ENCODE measurements around the gene C11orf42.

Gene C11orf42

DNA sequence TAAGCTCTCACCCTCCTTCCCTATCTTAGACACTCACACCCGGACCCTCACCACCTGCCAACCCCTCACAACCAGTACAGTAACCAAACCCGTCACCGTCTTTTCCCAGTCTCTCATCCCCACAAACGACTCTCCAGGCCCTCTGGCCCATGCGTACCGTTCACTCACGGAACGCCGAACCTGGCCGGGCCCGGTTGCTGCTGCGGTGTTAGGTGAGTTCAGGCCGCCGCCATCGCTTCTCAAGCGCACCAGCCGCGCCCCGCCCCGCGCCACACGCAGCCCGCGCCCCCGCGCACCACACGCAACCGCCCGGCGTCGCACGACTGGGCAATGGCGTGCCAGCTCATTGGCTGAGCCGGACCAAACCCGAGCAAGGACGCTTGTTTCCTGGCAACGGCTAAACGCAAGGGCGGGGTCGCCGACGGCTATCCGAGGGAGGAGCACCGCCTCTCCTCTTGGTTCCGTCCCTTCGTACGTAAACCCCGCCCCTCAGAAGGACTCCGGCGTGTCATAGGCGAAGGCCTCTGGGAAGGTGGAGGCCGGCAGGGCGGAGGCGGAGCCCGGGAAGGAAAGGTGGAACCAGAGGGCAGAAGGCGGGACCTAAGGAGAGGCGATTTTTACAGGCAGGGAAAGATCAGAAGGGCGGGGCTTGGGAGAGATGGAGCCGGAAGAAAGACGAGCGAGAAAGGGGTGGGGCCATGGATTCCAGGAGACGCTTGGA lies 29.2 kb downstream of the C11orf42 start, which contains the start of gene FHIP1B (continued):
- TF ChIP-seq ZNF133 (tag by site-specific recombination; IDR thresholded peaks at IDR 0.05) = no peak
- no peak for TF ChIP-seq ZNF174 (tag by site-specific recombination; IDR thresholded peaks at IDR 0.05)
- TF ChIP-seq ZNF623 (tag by site-specific recombination; IDR thresholded peaks at IDR 0.05) = no peak
- TF ChIP-seq, protein P1, sequence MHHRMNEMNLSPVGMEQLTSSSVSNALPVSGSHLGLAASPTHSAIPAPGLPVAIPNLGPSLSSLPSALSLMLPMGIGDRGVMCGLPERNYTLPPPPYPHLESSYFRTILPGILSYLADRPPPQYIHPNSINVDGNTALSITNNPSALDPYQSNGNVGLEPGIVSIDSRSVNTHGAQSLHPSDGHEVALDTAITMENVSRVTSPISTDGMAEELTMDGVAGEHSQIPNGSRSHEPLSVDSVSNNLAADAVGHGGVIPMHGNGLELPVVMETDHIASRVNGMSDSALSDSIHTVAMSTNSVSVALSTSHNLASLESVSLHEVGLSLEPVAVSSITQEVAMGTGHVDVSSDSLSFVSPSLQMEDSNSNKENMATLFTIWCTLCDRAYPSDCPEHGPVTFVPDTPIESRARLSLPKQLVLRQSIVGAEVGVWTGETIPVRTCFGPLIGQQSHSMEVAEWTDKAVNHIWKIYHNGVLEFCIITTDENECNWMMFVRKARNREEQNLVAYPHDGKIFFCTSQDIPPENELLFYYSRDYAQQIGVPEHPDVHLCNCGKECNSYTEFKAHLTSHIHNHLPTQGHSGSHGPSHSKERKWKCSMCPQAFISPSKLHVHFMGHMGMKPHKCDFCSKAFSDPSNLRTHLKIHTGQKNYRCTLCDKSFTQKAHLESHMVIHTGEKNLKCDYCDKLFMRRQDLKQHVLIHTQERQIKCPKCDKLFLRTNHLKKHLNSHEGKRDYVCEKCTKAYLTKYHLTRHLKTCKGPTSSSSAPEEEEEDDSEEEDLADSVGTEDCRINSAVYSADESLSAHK (tag by site-specific recombination; IDR thresholded peaks at IDR 0.05) = no peak
- TF ChIP-seq, protein P2, sequence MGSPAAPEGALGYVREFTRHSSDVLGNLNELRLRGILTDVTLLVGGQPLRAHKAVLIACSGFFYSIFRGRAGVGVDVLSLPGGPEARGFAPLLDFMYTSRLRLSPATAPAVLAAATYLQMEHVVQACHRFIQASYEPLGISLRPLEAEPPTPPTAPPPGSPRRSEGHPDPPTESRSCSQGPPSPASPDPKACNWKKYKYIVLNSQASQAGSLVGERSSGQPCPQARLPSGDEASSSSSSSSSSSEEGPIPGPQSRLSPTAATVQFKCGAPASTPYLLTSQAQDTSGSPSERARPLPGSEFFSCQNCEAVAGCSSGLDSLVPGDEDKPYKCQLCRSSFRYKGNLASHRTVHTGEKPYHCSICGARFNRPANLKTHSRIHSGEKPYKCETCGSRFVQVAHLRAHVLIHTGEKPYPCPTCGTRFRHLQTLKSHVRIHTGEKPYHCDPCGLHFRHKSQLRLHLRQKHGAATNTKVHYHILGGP (tag by site-specific recombination; IDR thresholded peaks at IDR 0.05) = no peak
- no peak for TF ChIP-seq ZEB2 (tag by site-specific recombination; IDR thresholded peaks at IDR 0.05)
- no peak for TF ChIP-seq ZFP69B (tag by site-specific recombination; IDR thresholded peaks at IDR 0.05)
- TF ChIP-seq ZNF549 (tag by site-specific recombination; IDR thresholded peaks at IDR 0.05) = no peak
- TF ChIP-seq, protein P3, sequence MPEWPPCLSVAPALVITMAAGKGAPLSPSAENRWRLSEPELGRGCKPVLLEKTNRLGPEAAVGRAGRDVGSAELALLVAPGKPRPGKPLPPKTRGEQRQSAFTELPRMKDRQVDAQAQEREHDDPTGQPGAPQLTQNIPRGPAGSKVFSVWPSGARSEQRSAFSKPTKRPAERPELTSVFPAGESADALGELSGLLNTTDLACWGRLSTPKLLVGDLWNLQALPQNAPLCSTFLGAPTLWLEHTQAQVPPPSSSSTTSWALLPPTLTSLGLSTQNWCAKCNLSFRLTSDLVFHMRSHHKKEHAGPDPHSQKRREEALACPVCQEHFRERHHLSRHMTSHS (tag by site-specific recombination; IDR thresholded peaks at IDR 0.05) = no peak
- no peak for TF ChIP-seq ZNF114 (tag by site-specific recombination; IDR thresholded peaks at IDR 0.05)
- peak; percentile 61 for TF ChIP-seq ZNF843 (tag by site-specific recombination; IDR thresholded peaks at IDR 0.05)
- no peak for TF ChIP-seq ZNF677 (tag by site-specific recombination; IDR thresholded peaks at IDR 0.05)
- TF ChIP-seq ZSCAN30 (tag by site-specific recombination; IDR thresholded peaks at IDR 0.05) = no peak
- 0 out of 2 replicates have a peak, but pooled peaks have one; percentile 43 for TF ChIP-seq ZNF629 (tag by site-specific recombination; IDR thresholded peaks at IDR 0.05)
- TF ChIP-seq, protein P4, sequence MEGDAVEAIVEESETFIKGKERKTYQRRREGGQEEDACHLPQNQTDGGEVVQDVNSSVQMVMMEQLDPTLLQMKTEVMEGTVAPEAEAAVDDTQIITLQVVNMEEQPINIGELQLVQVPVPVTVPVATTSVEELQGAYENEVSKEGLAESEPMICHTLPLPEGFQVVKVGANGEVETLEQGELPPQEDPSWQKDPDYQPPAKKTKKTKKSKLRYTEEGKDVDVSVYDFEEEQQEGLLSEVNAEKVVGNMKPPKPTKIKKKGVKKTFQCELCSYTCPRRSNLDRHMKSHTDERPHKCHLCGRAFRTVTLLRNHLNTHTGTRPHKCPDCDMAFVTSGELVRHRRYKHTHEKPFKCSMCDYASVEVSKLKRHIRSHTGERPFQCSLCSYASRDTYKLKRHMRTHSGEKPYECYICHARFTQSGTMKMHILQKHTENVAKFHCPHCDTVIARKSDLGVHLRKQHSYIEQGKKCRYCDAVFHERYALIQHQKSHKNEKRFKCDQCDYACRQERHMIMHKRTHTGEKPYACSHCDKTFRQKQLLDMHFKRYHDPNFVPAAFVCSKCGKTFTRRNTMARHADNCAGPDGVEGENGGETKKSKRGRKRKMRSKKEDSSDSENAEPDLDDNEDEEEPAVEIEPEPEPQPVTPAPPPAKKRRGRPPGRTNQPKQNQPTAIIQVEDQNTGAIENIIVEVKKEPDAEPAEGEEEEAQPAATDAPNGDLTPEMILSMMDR (tag by site-specific recombination; IDR thresholded peaks at IDR 0.05) = no peak
- TF ChIP-seq ZNF311 (tag by site-specific recombination; IDR thresholded peaks at IDR 0.05; ENCODE audit: borderline replicate concordance) = no peak
- no peak for TF ChIP-seq ZNF140 (tag by site-specific recombination; IDR thresholded peaks at IDR 0.05)
- TF ChIP-seq ZNF202 (tag by site-specific recombination; IDR thresholded peaks at IDR 0.05; ENCODE audit: borderline replicate concordance) = no peak
- peak; percentile 75 for TF ChIP-seq YY2 (tag by site-specific recombination; IDR thresholded peaks at IDR 0.05)
- TF ChIP-seq, protein P5, sequence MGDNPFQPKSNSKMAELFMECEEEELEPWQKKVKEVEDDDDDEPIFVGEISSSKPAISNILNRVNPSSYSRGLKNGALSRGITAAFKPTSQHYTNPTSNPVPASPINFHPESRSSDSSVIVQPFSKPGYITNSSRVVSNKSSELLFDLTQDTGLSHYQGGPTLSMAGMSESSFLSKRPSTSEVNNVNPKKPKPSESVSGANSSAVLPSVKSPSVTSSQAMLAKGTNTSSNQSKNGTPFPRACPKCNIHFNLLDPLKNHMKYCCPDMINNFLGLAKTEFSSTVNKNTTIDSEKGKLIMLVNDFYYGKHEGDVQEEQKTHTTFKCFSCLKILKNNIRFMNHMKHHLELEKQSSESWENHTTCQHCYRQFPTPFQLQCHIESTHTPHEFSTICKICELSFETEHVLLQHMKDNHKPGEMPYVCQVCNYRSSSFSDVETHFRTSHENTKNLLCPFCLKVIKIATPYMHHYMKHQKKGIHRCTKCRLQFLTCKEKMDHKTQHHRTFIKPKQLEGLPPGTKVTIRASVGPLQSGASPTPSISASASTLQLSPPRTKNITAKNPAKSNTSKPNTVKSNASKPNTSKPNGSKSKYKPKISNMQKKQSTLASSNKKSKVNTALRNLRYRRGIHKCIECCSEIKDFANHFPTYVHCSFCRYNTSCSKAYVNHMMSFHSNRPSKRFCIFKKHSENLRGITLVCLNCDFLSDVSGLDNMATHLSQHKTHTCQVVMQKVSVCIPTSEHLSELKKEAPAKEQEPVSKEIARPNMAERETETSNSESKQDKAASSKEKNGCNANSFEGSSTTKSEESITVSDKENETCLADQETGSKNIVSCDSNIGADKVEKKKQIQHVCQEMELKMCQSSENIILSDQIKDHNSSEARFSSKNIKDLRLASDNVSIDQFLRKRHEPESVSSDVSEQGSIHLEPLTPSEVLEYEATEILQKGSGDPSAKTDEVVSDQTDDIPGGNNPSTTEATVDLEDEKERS (tag by site-specific recombination; IDR thresholded peaks at IDR 0.05) = no peak
- TF ChIP-seq, protein P6, sequence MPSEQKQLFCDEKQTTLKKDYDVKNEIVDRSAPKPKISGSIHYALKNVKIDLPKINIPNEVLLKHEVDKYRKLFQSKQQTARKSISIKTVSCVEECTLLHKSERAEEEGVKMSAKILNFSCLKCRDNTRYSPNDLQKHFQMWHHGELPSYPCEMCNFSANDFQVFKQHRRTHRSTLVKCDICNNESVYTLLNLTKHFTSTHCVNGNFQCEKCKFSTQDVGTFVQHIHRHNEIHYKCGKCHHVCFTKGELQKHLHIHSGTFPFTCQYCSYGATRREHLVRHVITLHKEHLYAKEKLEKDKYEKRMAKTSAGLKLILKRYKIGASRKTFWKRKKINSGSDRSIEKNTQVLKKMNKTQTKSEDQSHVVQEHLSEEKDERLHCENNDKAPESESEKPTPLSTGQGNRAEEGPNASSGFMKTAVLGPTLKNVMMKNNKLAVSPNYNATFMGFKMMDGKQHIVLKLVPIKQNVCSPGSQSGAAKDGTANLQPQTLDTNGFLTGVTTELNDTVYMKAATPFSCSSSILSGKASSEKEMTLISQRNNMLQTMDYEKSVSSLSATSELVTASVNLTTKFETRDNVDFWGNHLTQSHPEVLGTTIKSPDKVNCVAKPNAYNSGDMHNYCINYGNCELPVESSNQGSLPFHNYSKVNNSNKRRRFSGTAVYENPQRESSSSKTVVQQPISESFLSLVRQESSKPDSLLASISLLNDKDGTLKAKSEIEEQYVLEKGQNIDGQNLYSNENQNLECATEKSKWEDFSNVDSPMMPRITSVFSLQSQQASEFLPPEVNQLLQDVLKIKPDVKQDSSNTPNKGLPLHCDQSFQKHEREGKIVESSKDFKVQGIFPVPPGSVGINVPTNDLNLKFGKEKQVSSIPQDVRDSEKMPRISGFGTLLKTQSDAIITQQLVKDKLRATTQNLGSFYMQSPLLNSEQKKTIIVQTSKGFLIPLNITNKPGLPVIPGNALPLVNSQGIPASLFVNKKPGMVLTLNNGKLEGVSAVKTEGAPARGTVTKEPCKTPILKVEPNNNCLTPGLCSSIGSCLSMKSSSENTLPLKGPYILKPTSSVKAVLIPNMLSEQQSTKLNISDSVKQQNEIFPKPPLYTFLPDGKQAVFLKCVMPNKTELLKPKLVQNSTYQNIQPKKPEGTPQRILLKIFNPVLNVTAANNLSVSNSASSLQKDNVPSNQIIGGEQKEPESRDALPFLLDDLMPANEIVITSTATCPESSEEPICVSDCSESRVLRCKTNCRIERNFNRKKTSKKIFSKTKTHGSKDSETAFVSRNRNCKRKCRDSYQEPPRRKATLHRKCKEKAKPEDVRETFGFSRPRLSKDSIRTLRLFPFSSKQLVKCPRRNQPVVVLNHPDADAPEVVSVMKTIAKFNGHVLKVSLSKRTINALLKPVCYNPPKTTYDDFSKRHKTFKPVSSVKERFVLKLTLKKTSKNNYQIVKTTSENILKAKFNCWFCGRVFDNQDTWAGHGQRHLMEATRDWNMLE (tag by site-specific recombination; conservative IDR thresholded peaks at IDR 0.05; ENCODE audit: low read depth) = no peak
- no peak for TF ChIP-seq ZNF19 (tag by site-specific recombination; IDR thresholded peaks at IDR 0.05; ENCODE audit: low read depth)
- no peak for TF ChIP-seq ZNF785 (tag by site-specific recombination; IDR thresholded peaks at IDR 0.05)
- TF ChIP-seq ZNF664 (tag by site-specific recombination; IDR thresholded peaks at IDR 0.05) = no peak
- TF ChIP-seq ZNF292 (tag by site-specific recombination; IDR thresholded peaks at IDR 0.05; ENCODE audit: borderline replicate concordance, low read depth) = no peak

All from HEK293 (cell line).